Head of caudate nucleus (tissue), 42 donors: ENCODE data around the gene HMX1.

Source experiments
- DNase-seq, 42 donors: peaks; one replicate each; pipeline versions ENCODE4 v3.0.0 to v3.0.0-alpha.2; 2020 to 2021; ENCODE audit warnings: mixed read lengths in 7 of 42
- intact Hi-C: fragments of 100-400 bp; cut with DNase I; formaldehyde crosslinking; loops from one replicate; pipeline ENCODE4 v1.15.0; 2022

HMX1 gene

GRCh38 chr4:8818063-8818881 lies 53.4 kb downstream of the HMX1 start:
- intact Hi-C loops = no loop called here
- DNase-seq = peak in 11 of 42 donors; percentile 1 to 27 (median 16)

- intact Hi-C loops = no loop called here
- peak in 14 of 42 donors; percentile 2 to 35 (median 14) for DNase-seq
Measured at GRCh38 chr4:8817813-8818062, 53.9 kb downstream of the HMX1 start.

DNA sequence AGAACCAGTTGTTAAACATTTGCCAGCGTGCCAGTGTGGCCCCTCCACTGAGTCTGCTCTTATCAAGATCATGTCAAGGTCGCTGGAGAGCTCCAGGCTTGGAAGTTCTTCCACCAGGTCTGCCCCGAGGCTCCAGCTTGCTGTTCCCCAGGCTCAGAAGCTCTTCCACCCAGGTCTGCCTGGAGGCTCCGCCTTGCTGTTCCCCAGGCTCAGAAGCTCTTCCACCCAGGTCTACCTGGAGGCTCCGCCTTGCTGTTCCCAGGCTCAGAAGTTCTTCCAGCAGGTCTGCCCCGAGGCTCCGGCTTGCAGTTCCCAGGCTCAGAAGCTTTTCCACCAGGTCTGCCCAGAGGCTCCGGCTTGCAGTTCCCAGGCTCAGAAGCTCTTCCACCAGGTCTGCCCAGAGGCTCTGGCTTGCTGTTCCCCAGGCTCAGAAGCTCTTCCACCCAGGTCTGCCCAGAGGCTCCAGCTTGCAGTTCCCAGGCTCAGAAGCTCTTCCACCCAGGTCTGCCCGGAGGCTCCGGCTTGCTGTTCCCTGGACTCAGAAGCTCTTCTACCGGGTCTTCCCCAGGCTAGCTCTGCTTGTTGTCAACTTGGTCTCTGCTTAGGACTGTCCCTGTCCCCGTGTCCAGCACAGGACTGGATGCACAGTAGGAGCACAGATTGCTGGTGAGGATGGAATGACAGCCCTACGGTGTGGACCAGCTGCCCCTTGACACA lies 54.4 kb downstream of the HMX1 start:
- intact Hi-C loops = no loop called here
- DNase-seq = peak in 15 of 42 donors; percentile 1 to 28 (median 4)
